ENCODE data around the gene TTLL11. TPM values are rescaled to one million over a fixed set of nuclear protein-coding genes. Genes with fewer than 3 reads are reported as not detected.

Gene TTLL11
- total RNA-seq, 4 donors from 2014 or later: 20.5 to 41.3 (median 27.6) TPM

DNA sequence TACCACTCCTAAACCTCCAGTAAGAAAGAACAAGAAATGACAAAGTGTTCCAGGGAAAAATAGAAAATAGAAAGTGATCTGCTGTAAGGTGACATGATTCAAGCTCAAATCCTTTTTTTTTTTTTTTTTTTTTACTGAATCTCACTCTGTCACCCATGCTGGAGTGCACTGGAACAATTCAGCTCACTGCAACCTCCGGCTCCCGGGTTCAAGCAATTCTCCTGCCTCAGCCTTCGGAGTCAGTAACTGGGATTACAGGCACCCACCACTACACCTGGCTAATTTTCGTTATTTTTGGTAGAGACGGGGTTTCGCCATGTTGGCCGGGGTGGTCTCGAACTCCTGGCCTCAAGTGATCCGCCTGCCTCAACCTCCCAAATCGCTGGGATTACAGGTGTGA, 35.9 kb downstream of the TTLL11 start:
- peak; percentile 5 for DNase-seq (ENCODE audit: extremely low spot score)
- Histone ChIP-seq H3K4me3 (no peak overlapping the region), H3K4me1 (peaks cover 0 to 23% (median 8%) of the 10 kb centered on the region in 4 donors), H3K36me3 (no peaks in the 10 kb centered on the region), H3K27ac (replicated peaks in 1 of 4) (no peak overlapping the region), H3K27me3 (no peaks in the 10 kb centered on the region), H3K9me3 (no peaks in the 10 kb centered on the region)
- intact Hi-C loops (cut with DNase I): no loop called here
- 98% methylated on average over 10 of the region's 10 CpGs for WGBS
- TF ChIP-seq POLR2AphosphoS5 (IDR thresholded peaks at IDR 0.05) (no peak), EP300 (IDR thresholded peaks at IDR 0.05) (no peak), POLR2A (IDR thresholded peaks at IDR 0.05; ENCODE audit: low read depth) (no peak)
- TF ChIP-seq, protein P1, sequence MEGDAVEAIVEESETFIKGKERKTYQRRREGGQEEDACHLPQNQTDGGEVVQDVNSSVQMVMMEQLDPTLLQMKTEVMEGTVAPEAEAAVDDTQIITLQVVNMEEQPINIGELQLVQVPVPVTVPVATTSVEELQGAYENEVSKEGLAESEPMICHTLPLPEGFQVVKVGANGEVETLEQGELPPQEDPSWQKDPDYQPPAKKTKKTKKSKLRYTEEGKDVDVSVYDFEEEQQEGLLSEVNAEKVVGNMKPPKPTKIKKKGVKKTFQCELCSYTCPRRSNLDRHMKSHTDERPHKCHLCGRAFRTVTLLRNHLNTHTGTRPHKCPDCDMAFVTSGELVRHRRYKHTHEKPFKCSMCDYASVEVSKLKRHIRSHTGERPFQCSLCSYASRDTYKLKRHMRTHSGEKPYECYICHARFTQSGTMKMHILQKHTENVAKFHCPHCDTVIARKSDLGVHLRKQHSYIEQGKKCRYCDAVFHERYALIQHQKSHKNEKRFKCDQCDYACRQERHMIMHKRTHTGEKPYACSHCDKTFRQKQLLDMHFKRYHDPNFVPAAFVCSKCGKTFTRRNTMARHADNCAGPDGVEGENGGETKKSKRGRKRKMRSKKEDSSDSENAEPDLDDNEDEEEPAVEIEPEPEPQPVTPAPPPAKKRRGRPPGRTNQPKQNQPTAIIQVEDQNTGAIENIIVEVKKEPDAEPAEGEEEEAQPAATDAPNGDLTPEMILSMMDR (IDR thresholded peaks at IDR 0.05): no peak

DNA sequence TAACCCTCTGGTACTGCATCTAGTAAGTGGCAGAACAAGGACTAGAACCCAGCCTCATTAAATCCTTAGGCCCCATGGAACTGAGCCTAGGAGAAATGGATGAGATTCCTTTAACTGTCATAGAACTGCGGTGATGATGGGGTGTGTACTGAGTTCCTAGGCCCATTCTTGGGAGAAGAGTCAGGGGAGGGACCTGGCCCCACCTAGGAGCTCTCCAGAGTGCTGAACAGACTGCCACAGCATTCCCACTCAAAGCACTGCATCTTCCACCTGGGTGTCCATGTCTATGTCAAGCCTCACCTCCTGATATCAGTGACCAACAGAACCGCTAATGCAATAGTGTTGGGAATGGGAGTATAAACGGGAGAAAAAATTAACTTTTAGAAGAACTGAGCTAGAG, 36.6 kb downstream of the TTLL11 start:
- H3K36me3 ChIP-seq: no peaks in the 10 kb centered on the region
- intact Hi-C loops (cut with DNase I): no loop called here
- H3K27me3 ChIP-seq: no peaks in the 10 kb centered on the region
- WGBS: 67% methylated on average over 3 of the region's 3 CpGs
- peaks cover 0 to 26% (median 8%) of the 10 kb centered on the region in 4 donors for H3K4me1 ChIP-seq
- TF ChIP-seq EP300 (IDR thresholded peaks at IDR 0.05) (no peak), POLR2A (IDR thresholded peaks at IDR 0.05; ENCODE audit: low read depth) (no peak), POLR2AphosphoS5 (IDR thresholded peaks at IDR 0.05) (no peak)
- TF ChIP-seq, protein P1 (IDR thresholded peaks at IDR 0.05): no peak
- H3K9me3 ChIP-seq: no peaks in the 10 kb centered on the region
- DNase-seq (ENCODE audit: extremely low spot score): peak; percentile 34
- no peak overlapping the region for H3K27ac ChIP-seq (replicated peaks in 1 of 4)
- H3K4me3 ChIP-seq: no peak overlapping the region

DNA sequence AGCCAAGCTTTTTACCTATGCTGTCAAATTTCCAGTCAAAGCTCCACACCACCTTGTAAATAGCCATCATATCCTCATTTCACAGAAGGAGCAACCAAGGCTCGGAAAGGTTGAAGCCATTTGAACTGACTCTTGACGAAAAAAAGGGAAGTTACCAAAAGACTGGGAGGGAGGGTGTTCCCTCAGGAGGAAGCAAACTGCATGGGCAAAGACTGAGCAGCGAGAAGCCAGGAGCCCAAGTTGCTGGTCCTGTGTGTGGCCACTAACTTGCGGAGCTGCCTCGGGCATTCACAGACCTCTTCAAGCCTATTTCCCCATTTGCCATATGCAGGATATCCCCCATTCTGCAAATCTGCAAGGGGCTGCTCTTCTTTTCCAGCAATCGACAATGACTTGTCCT, 37.4 kb downstream of the TTLL11 start:
- Histone ChIP-seq H3K4me1 (peaks cover 0 to 26% (median 8%) of the 10 kb centered on the region in 4 donors), H3K4me3 (no peak overlapping the region), H3K27me3 (no peaks in the 10 kb centered on the region), H3K9me3 (no peaks in the 10 kb centered on the region), H3K36me3 (no peaks in the 10 kb centered on the region), H3K27ac (replicated peaks in 1 of 4) (no peak overlapping the region)
- TF ChIP-seq, protein P1 (IDR thresholded peaks at IDR 0.05): no peak
- no peak for TF ChIP-seq POLR2AphosphoS5 (IDR thresholded peaks at IDR 0.05)
- no peak for TF ChIP-seq EP300 (IDR thresholded peaks at IDR 0.05)
- TF ChIP-seq POLR2A (IDR thresholded peaks at IDR 0.05; ENCODE audit: low read depth): no peak
- 75% methylated on average over 6 of the region's 6 CpGs for WGBS
- intact Hi-C loops (cut with DNase I): no loop called here
- DNase-seq (ENCODE audit: extremely low spot score): peak; percentile 72

DNA sequence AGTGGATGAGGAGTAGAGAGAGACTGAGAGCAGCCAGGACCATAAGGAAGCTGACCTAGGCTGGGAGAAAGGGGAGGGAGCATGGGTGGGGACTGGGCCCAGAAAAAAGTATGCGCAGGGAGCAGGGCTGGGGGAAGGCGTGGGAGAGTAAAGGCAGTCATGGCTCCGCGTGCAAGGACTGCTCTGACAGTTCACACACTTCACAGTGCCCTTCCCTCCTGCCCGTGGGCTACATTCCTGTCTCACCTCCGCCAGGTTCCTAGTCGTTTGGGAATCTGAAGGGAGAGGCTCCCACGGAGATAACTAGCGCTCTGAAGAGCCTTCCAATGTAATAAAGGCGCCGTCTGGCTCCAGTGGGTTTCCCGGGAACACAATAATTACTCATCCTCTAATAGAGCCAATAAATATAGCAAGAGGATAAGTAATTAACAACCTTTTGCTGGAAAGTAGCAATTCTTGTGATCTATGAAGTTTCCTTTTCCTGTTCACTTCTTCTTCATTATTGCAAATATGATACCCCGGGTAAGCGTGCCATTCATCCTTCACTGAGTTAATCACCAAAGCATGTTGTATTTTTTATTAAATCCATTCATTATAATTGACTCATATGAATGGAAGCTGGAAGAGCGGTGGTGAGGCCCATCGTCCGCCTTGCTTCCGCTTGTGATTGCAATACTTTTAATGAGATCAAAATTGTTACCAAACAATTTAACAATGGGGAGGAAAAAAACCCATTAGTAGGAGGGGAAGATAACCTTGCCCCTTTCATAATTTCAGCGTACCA, 39.3 kb downstream of the TTLL11 start:
- no peak overlapping the region for H3K27ac ChIP-seq (replicated peaks in 1 of 4)
- H3K36me3 ChIP-seq: no peaks in the 10 kb centered on the region
- TF ChIP-seq POLR2AphosphoS5 (IDR thresholded peaks at IDR 0.05): no peak
- no peak for TF ChIP-seq EP300 (IDR thresholded peaks at IDR 0.05)
- TF ChIP-seq, protein P1 (IDR thresholded peaks at IDR 0.05): no peak
- TF ChIP-seq POLR2A (IDR thresholded peaks at IDR 0.05; ENCODE audit: low read depth): no peak
- peaks cover 0 to 32% (median 11%) of the 10 kb centered on the region in 4 donors for H3K4me1 ChIP-seq
- intact Hi-C loops (cut with DNase I): no loop called here
- 84% methylated on average over 19 of the region's 19 CpGs for WGBS
- no peaks in the 10 kb centered on the region for H3K27me3 ChIP-seq
- no peaks in the 10 kb centered on the region for H3K9me3 ChIP-seq
- peak; percentile 37 for DNase-seq (ENCODE audit: extremely low spot score)
- no peak overlapping the region for H3K4me3 ChIP-seq

Data from esophagus muscularis mucosa (tissue), 4 donors.